Measurements from ENCODE around the gene CCNH. TPM values are rescaled to one million over a fixed set of nuclear protein-coding genes. Genes with fewer than 3 reads are reported as not detected.

Gene CCNH
- polyA plus RNA-seq, 2 of the 4 experiments (the other 2 are of a cell fraction) = 74.1 to 85.1 TPM

GRCh38 chr5:87437724-87438123 is 25.0 kb upstream of the CCNH start:
- ChIA-PET POLR2A (no interaction called here), CTCF (interaction anchor here (0.7 kb wide), 1 partner anchor 16 kb away, joined by 3 read pairs; no protein-coding TSS in a partner anchor)
- DNase-seq (ENCODE audit: low read depth in 1 of 2, low spot score in 1 of 2) (no peak), ATAC-seq (no peak), FAIRE-seq (no peak)
- H3K4me3 ChIP-seq = no peak overlapping the region
- H3K4me1 ChIP-seq = no peaks in the 10 kb centered on the region
- WGBS (ENCODE audit: missing lambda C conversion rate) = 4% methylated on average over 1 of the region's 1 CpG
- TF ChIP-seq CEBPB (IDR thresholded peaks at IDR 0.05) = no peak
- H3K27ac ChIP-seq = no peak overlapping the region
- no peak overlapping the region for H3K4me2 ChIP-seq
- H3K9me3 ChIP-seq = no peaks in the 10 kb centered on the region

- H3K27ac ChIP-seq = no peak overlapping the region
- FAIRE-seq (no peak), DNase-seq (ENCODE audit: low read depth in 1 of 2, low spot score in 1 of 2) (no peak), ATAC-seq (no peak)
- H3K4me2 ChIP-seq = no peak overlapping the region
- TF ChIP-seq HEYL (CRISPR knock-in tag; IDR thresholded peaks at IDR 0.05) (no peak), POLR2AphosphoS2 (conservative IDR thresholded peaks at IDR 0.05; ENCODE audit: low read length) (no peak), TFCP2L1 (CRISPR knock-in tag; IDR thresholded peaks at IDR 0.05) (no peak), ATOH8 (CRISPR knock-in tag; IDR thresholded peaks at IDR 0.05; ENCODE audit: low read depth) (no peak)
- POLR2A ChIA-PET = no interaction called here
- CTCF ChIA-PET = no interaction called here
- WGBS (ENCODE audit: missing lambda C conversion rate) = 17% methylated on average over 2 of the region's 2 CpGs
- no peaks in the 10 kb centered on the region for H3K4me1 ChIP-seq
- no peak overlapping the region for H3K4me3 ChIP-seq
- H3K9me3 ChIP-seq = no peaks in the 10 kb centered on the region
Measured at GRCh38 chr5:87435144-87435694, 22.5 kb upstream of the CCNH start.

DNA sequence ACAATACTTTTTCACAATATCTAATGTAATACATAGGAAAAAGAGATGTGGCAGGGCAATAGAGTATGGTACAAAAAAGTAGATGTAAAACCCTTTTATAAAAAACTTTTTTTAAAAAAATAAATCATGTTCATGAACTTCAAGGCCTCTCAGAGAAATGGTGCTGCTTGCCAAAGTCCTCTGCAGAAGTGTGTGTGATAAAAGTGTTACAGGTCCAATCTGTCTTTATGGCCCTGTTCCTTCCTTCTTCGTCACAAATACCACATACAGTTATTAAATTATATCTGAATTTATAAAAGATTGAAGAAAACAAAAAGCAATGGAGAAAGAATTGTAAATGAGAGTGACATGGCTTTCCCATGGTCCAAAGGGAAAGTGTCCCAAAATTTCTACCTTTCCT is 21.7 kb upstream of the CCNH start:
- DNase-seq (ENCODE audit: low read depth in 1 of 2, low spot score in 1 of 2) (no peak), ATAC-seq (no peak), FAIRE-seq (no peak)
- Histone ChIP-seq H3K4me2 (no peak overlapping the region), H3K27ac (no peak overlapping the region), H3K4me3 (no peak overlapping the region), H3K4me1 (no peaks in the 10 kb centered on the region), H3K9me3 (no peaks in the 10 kb centered on the region)
- 7% methylated on average over 1 of the region's 1 CpG for WGBS (ENCODE audit: missing lambda C conversion rate)
- TF ChIP-seq CHD4 (IDR thresholded peaks at IDR 0.05; ENCODE audit: borderline replicate concordance) (no peak), JUN (IDR thresholded peaks at IDR 0.05) (no peak), PBX3 (IDR thresholded peaks at IDR 0.05) (no peak), HEYL (CRISPR knock-in tag; IDR thresholded peaks at IDR 0.05) (no peak), HES2 (IDR thresholded peaks at IDR 0.05) (no peak), RFX5 (IDR thresholded peaks at IDR 0.05) (no peak), ATOH8 (CRISPR knock-in tag; IDR thresholded peaks at IDR 0.05; ENCODE audit: low read depth) (no peak), CBX2 (IDR thresholded peaks at IDR 0.05; ENCODE audit: borderline replicate concordance, low read depth) (no peak)
- TF ChIP-seq, protein P1, sequence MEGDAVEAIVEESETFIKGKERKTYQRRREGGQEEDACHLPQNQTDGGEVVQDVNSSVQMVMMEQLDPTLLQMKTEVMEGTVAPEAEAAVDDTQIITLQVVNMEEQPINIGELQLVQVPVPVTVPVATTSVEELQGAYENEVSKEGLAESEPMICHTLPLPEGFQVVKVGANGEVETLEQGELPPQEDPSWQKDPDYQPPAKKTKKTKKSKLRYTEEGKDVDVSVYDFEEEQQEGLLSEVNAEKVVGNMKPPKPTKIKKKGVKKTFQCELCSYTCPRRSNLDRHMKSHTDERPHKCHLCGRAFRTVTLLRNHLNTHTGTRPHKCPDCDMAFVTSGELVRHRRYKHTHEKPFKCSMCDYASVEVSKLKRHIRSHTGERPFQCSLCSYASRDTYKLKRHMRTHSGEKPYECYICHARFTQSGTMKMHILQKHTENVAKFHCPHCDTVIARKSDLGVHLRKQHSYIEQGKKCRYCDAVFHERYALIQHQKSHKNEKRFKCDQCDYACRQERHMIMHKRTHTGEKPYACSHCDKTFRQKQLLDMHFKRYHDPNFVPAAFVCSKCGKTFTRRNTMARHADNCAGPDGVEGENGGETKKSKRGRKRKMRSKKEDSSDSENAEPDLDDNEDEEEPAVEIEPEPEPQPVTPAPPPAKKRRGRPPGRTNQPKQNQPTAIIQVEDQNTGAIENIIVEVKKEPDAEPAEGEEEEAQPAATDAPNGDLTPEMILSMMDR (IDR thresholded peaks at IDR 0.05) = no peak
- CTCF ChIA-PET = no interaction called here
- POLR2A ChIA-PET = no interaction called here

- ATAC-seq (no peak), DNase-seq (ENCODE audit: low read depth in 1 of 2, low spot score in 1 of 2) (no peak), FAIRE-seq (no peak)
- H3K4me2 ChIP-seq = no peak overlapping the region
- POLR2A ChIA-PET = no interaction called here
- WGBS (ENCODE audit: missing lambda C conversion rate) = 10% methylated on average over 1 of the region's 1 CpG
- H3K4me1 ChIP-seq = no peaks in the 10 kb centered on the region
- no peaks in the 10 kb centered on the region for H3K9me3 ChIP-seq
- no peak overlapping the region for H3K4me3 ChIP-seq
- no peak overlapping the region for H3K27ac ChIP-seq
- CTCF ChIA-PET = no interaction called here
- TF ChIP-seq RCOR1 (IDR thresholded peaks at IDR 0.05; ENCODE audit: low read depth, low read length) (no peak), ZC3H11A (IDR thresholded peaks at IDR 0.05) (no peak), RFX5 (IDR thresholded peaks at IDR 0.05) (no peak), USF2 (IDR thresholded peaks at IDR 0.05) (no peak), POLR2A (IDR thresholded peaks at IDR 0.05; ENCODE audit: low read length) (no peak), KDM5A (IDR thresholded peaks at IDR 0.05) (no peak), RARB (CRISPR knock-in tag; IDR thresholded peaks at IDR 0.05) (no peak), KDM1A (IDR thresholded peaks at IDR 0.05; ENCODE audit: low read depth) (no peak), NPAS2 (CRISPR knock-in tag; IDR thresholded peaks at IDR 0.05; ENCODE audit: borderline replicate concordance) (no peak), TP53 (CRISPR knock-in tag; IDR thresholded peaks at IDR 0.05) (no peak), EHMT2 (IDR thresholded peaks at IDR 0.05; ENCODE audit: low read depth) (no peak), BHLHE40 (IDR thresholded peaks at IDR 0.05; ENCODE audit: low read depth, low read length) (no peak), ZFP36 (IDR thresholded peaks at IDR 0.05; ENCODE audit: borderline replicate concordance, partially characterized antibody) (no peak), ATOH8 (CRISPR knock-in tag; IDR thresholded peaks at IDR 0.05; ENCODE audit: low read depth) (no peak), NR3C1 (IDR thresholded peaks at IDR 0.05) (no peak), ZNF302 (CRISPR knock-in tag; IDR thresholded peaks at IDR 0.05) (no peak), HEYL (CRISPR knock-in tag; IDR thresholded peaks at IDR 0.05) (no peak)
Measured at GRCh38 chr5:87433945-87434344, 21.2 kb upstream of the CCNH start.
